Fibroblast of skin of abdomen (primary cell): Measurements from ENCODE around the gene SYT14.
"Not testable (repeated sequence)": the region's sequence is repeated elsewhere in the genome, so short reads cannot be mapped to it uniquely, and the experiment has no call there.

Experiments used
- DNase-seq: peaks from one replicate; pipeline ENCODE4 v3.0.0-alpha.2; 2013

SYT14 gene

GRCh38 chr1:209945377-209945776 is 7.4 kb downstream of the SYT14 start:
- no peak for DNase-seq

- DNase-seq = no peak
Observed at GRCh38 chr1:209948155-209948554, 10.1 kb downstream of the SYT14 start.

GRCh38 chr1:209956116-209956515 is 18.1 kb downstream of the SYT14 start:
- DNase-seq = no peak

GRCh38 chr1:209959623-209960022 is 21.6 kb downstream of the SYT14 start:
- DNase-seq = no peak

- no peak for DNase-seq
Observed at GRCh38 chr1:209960926-209961325, 22.9 kb downstream of the SYT14 start.

- DNase-seq = no peak
Observed at GRCh38 chr1:209962388-209962787, 24.4 kb downstream of the SYT14 start.

GRCh38 chr1:209962856-209963255 is 24.8 kb downstream of the SYT14 start:
- DNase-seq = no peak

- DNase-seq = no peak
Observed at GRCh38 chr1:209965996-209966395, 28.0 kb downstream of the SYT14 start.

- DNase-seq = not testable (repeated sequence)
Observed at GRCh38 chr1:209978721-209979120, 40.7 kb downstream of the SYT14 start.

- DNase-seq = no peak
Observed at GRCh38 chr1:209983953-209984352, 45.9 kb downstream of the SYT14 start.

- DNase-seq = no peak
Observed at GRCh38 chr1:209985002-209985401, 47.0 kb downstream of the SYT14 start.

GRCh38 chr1:209988706-209989105 is 50.7 kb downstream of the SYT14 start:
- DNase-seq = no peak

GRCh38 chr1:209989525-209989924 is 51.5 kb downstream of the SYT14 start:
- peak; percentile 20 for DNase-seq

- no peak for DNase-seq
Observed at GRCh38 chr1:209993061-209993830, 55.2 kb downstream of the SYT14 start.

- no peak for DNase-seq
Observed at GRCh38 chr1:209996348-209996747, 58.3 kb downstream of the SYT14 start.

- no peak for DNase-seq
Observed at GRCh38 chr1:209999005-209999404, 61.0 kb downstream of the SYT14 start.

- DNase-seq = no peak
Observed at GRCh38 chr1:210001751-210002150, 63.7 kb downstream of the SYT14 start.

- no peak for DNase-seq
Observed at GRCh38 chr1:210003501-210003900, 65.5 kb downstream of the SYT14 start.

- no peak for DNase-seq
Observed at GRCh38 chr1:210010161-210010560, 72.1 kb downstream of the SYT14 start.

GRCh38 chr1:210021145-210021860 is 83.3 kb downstream of the SYT14 start:
- DNase-seq = no peak

- no peak for DNase-seq
Observed at GRCh38 chr1:210022044-210022443, 84.0 kb downstream of the SYT14 start.

GRCh38 chr1:210024282-210024681 is 86.3 kb downstream of the SYT14 start:
- DNase-seq = no peak

- no peak for DNase-seq
Observed at GRCh38 chr1:210024996-210025395, 87.0 kb downstream of the SYT14 start.

- no peak for DNase-seq
Observed at GRCh38 chr1:210025870-210026269, 87.9 kb downstream of the SYT14 start.
